Keratinocyte (primary cell): ENCODE data around the gene FAM186B.

Experiments
- EZH2 ChIP-seq: IDR thresholded peaks from one replicate; pipeline ENCODE4 v1.6.1; 2012; ENCODE audit warnings: inconsistent platforms, mild to moderate bottlenecking, low read length, moderate library complexity
- TF ChIP-seq, protein P1 (sequence below), 3 experiments: IDR thresholded peaks in 1 of 3; conservative IDR thresholded peaks in 1 of 3; optimal IDR thresholded peaks in 1 of 3; 2 replicates in 2 of 3; 3 replicates in 1 of 3; pipeline versions ENCODE3 to v1.5.1; 2011; ENCODE audit warnings: low read length in 3 of 3, mild to moderate bottlenecking in 3 of 3, moderate library complexity in 2 of 3, control low read depth in 1 of 3, inconsistent platforms in 1 of 3; ENCODE audit not compliant: insufficient read depth in 2 of 3; ENCODE audit errors: extremely low read depth in 1 of 3

DNA sequence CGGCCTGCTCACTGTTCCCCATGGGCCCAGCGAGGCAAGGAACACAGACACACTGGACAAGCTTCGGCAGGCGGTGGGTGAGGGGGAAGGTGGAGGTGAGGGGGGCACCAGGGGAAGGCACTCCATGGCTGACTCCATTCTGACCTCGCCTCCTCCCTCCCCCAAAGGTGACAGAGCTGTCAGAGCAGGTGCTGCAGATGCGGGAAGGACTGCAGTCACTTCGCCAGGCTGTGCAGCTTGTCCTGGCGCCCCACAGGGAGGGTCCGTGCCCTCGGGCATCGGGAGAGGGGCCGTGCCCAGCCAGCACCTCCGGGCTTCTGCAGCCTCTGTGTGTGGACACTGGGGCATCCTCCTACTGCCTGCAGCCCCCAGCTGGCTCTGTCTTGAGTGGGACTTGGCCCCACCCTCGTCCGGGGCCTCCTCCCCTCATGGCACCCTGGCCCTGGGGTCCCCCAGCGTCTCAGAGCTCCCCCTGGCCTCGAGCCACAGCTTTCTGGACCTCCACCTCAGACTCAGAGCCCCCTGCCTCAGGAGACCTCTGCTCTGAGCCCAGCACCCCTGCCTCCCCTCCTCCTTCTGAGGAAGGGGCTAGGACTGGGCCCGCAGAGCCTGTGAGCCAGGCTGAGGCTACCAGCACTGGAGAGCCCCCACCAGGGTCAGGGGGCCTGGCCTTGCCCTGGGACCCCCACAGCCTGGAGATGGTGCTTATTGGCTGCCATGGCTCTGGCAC, 48.1 kb downstream of the FAM186B start:
- TF ChIP-seq EZH2: no peak
- TF ChIP-seq, protein P1, sequence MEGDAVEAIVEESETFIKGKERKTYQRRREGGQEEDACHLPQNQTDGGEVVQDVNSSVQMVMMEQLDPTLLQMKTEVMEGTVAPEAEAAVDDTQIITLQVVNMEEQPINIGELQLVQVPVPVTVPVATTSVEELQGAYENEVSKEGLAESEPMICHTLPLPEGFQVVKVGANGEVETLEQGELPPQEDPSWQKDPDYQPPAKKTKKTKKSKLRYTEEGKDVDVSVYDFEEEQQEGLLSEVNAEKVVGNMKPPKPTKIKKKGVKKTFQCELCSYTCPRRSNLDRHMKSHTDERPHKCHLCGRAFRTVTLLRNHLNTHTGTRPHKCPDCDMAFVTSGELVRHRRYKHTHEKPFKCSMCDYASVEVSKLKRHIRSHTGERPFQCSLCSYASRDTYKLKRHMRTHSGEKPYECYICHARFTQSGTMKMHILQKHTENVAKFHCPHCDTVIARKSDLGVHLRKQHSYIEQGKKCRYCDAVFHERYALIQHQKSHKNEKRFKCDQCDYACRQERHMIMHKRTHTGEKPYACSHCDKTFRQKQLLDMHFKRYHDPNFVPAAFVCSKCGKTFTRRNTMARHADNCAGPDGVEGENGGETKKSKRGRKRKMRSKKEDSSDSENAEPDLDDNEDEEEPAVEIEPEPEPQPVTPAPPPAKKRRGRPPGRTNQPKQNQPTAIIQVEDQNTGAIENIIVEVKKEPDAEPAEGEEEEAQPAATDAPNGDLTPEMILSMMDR (optimal IDR thresholded peaks at IDR 0.05 in 1 of 3, IDR thresholded peaks at IDR 0.05 in 1 of 3, conservative IDR thresholded peaks at IDR 0.05 in 1 of 3; ENCODE audit: extremely low read depth in 1 of 3, insufficient read depth in 2 of 3, low read length in 3 of 3): no peak
